GM12873 (cell line): Measurements from ENCODE around the gene AUTS2.

Source experiments
- TF ChIP-seq, protein P1 (sequence below): IDR thresholded peaks from 2 replicates; pipeline ENCODE4 v1.5.1; 2012; ENCODE audit warnings: low read depth, mild to moderate bottlenecking, moderate library complexity, low read length, control low read depth; ENCODE audit not compliant: insufficient read depth; ENCODE audit errors: missing control alignments

Gene AUTS2

DNA sequence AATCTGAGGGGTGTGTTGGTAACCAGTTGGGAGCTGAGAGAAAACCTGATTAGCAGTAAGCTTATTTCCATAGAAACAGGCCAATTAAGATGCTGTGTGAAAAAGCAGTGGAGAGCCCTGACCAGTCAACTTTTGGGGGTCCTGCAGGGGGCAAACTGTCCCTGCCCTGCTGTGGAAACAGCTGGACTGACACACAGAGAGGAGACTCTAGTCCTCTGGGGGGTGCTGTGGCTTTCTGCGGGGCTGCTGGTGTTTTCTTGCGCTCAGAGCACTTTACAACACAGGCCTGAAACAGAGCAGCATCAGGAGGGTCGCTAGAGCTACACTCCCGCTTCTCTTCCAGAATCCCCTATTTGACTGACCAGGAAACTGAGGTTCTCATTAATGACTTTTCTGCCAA, 986.8 kb downstream of the AUTS2 start:
- TF ChIP-seq, protein P1, sequence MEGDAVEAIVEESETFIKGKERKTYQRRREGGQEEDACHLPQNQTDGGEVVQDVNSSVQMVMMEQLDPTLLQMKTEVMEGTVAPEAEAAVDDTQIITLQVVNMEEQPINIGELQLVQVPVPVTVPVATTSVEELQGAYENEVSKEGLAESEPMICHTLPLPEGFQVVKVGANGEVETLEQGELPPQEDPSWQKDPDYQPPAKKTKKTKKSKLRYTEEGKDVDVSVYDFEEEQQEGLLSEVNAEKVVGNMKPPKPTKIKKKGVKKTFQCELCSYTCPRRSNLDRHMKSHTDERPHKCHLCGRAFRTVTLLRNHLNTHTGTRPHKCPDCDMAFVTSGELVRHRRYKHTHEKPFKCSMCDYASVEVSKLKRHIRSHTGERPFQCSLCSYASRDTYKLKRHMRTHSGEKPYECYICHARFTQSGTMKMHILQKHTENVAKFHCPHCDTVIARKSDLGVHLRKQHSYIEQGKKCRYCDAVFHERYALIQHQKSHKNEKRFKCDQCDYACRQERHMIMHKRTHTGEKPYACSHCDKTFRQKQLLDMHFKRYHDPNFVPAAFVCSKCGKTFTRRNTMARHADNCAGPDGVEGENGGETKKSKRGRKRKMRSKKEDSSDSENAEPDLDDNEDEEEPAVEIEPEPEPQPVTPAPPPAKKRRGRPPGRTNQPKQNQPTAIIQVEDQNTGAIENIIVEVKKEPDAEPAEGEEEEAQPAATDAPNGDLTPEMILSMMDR: peak; percentile 5

DNA sequence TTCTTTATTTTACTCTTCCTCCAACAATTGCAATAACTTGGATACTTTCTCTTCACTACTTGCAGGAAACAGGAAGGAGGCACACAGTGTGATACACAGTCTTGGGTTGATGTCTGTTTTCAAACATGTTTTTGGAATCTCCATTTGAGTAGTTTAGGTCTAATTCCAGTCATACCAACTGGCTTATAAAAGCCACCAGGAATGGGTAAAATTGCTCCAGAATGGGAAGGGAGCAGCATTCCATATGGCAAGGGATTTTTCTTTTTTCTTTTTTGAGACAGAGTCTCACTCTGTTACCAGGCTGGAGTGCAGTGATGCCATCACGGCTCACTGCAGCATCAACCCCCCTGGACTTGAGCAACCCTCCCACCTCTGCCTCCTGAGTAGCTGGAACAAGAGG, 988.5 kb downstream of the AUTS2 start:
- TF ChIP-seq, protein P1: no peak

DNA sequence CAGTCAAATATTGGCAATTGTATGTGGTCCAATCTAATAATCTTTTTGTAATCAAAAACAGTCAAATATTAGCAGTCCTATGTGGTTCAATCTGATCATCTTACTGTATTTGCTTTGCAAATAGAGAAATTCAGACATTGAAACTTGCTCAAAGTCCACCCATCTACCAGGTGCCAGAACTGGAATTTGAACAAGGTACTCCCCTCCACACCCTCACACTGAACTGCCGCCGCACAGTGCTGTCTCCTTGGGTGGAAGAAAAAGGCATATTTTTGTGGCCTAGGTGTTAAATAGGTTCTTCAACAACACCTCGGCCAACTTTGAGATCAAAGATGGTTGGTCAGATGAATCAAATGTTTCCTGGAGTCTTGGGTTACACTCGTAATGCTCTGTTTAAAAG, 989.5 kb downstream of the AUTS2 start:
- TF ChIP-seq, protein P1: no peak

DNA sequence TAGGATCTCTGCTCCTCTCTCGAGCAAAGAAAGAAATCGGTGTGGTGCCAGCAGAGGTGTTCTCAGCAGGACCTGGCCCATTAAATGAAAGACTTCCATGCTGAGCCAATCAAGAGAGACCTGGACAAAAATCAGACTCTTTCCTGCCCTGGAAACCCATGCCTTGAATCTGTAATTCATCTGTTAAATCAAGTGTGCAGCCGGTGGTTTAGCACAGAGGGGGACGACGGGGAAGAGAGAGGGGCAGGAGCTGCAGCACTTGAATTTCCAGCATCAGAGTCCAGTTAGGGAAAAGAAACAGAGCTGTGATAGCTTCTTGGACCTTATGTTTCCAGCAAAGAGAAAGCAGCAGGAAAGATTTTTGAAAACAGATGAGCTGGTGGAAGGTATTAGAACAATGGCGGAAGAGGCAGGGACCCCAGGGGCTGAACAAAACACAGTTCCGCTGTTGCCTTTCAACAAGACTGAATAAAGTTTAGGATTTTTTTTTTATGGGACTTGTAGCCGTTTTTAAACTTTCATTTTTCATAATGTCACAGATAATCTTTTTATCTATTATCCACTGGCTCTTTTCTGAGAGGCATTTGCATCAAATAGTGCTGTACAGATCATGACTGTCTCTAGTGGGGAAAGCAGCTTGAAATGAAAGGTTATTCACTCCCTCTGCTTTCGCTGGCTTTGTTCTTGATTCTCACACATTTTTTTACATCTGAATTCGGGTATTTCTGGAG, 990.1 kb downstream of the AUTS2 start:
- TF ChIP-seq, protein P1: no peak

DNA sequence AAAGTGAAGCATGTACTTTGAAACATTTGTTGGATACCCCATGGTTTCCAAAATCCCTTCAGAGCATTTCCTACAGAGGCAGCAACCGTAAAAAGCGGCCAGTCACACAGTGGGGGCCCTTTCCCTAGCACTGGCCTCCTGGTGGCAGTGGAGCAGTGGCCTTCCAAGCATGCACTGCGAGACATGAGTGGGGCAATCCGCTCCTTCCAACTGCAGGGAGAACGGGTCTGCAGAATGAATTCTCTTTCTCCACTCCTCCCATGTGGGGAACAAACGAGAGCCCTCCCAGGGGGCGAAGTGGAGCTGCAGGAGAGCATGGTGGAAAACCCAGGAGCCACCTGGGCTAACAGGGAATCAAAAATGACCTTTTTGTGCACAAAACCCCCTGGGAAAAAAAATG, 990.7 kb downstream of the AUTS2 start:
- TF ChIP-seq, protein P1: no peak

DNA sequence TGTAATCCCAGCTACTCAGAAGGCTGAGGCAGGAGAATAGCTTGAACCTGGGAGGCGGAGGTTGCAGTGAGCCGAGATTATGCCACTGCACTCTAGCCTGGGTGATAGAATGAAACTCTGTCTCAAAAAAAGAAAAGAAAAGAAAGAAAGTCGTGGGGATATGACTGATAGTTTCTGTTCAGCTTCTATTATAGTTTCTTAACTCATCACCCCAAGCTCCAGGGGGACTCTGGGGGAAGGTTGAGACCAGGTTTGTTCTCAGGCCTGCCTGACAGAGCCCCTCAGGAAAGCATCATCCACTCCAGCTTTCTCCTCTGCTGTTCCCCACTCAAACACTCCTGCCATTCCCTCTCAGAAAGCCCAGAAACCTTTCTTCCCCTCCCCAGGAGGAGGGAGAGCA, 991.3 kb downstream of the AUTS2 start:
- TF ChIP-seq, protein P1: no peak

DNA sequence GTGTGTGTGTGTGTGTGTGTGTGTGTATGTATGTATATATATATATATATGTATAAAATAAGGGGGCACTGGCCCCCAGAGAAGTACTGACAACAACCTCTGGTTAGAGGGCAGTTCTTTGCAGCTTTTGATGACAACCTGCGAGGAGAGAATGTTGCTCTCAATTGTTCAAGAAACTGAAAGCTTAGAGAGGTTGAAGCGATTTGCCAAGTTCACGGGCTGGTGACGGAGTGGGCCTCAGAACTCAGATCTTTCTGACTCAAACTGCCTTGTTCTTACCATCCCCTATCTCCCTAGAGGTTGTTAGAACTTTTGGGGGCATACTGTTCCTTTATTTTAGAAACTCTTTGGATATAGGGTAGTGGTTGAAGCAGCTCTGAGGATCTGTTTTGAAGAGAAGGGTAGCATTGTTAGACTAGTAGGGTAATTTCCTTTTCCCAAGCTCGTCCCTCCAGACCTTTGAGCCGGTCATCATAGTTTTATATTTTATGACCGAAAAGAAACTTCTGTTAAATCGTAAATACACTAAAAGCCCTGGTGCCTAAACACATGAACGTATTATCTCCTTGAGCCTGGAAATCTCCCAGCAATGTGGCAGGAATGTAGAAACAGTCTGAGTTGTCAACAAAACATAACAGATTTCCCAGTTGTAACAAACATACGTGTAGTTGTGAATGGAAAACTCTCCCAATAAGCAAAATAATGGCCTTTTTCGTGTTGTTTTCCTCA, 992.0 kb downstream of the AUTS2 start:
- TF ChIP-seq, protein P1: no peak
